ENCODE results near the gene CRACDL.
A peak's percentile ranks its signal among the peaks of the same experiment; 100 is the strongest.

CRACDL gene

DNA sequence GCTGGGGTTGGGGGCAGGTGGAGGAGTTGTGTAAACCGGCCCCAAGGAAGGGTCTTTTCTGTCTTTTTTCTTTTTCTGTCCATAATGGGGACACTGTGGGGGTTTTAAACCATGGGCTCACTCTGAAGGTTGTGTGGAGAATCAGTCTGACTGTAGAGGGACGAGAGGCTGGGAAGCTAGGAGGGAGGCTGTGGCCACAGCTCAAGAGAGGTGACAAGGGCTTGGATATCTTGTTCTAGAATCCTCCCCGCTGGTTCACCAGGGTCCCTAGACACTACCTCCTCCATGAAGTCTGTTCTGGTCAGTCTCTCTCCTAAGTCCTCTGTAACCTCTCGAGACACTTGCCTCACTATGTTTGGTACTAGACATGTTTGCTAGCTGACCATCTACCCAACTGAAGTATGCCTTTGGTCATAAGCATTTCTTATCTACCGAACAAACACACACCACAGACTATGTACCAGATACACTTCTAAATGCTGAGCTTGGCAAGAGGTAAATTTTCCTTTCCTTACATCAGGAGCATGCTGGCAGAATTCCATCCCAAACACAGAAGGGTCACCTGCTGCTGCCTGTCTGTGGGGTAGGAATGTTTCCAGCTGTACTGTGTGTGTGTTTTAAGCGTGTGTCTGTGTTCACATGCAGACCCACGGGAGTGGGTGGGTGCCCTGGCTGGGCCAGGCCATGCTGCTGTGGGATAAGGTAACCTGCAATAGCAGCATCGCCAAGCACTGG is 135.5 kb downstream of the CRACDL start:
- DNase-seq: no peak

DNA sequence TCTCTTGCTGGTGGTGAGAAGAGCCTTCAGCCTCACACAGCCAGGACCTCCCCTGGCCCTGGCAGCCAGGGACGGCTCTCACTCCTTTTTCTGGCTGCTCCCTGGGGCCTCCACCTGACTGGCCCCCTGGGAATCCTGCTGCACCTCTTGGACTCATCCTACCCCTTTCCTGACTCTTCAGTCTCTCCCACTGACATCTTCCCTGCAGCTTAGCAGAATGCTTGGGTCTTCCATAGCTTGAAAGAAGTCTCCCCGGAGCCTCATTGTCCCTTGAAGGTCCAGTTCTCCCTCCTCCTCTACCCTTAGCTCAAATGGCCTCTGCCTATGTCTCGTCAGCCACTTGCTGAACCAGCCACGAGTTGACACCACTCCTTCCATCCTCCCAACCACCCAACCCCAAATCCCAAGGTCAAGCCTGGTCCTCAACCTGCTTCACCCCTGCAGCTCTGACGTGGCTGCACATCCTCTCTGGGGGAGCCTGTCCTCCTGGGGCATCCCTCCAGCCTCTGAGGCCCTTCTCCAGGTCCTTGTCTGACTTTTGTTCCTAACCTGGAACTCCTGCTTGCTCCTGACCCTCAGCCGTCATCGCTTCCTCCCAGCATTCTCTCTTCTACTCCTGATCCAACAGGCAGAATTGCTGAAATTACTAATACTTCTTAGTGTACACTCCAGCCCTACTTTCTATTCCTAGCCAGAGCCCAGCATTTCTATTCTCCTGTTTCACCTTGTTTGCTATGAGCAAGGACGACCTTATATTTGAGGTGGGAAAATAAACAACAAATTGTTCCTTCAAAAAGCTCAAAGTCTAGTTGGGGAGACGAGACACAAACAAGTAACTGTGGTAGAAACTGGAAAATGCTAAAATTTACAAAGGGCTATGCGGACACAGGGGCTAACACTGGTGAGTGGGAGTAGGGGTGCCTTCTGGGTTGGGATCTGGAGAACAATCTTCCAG is 136.4 kb downstream of the CRACDL start:
- DNase-seq: no peak

GRCh38 chr2:98796775-98797544 is 139.1 kb downstream of the CRACDL start:
- no peak for DNase-seq

GRCh38 chr2:98795891-98796676 is 139.9 kb downstream of the CRACDL start:
- no peak for DNase-seq

DNA sequence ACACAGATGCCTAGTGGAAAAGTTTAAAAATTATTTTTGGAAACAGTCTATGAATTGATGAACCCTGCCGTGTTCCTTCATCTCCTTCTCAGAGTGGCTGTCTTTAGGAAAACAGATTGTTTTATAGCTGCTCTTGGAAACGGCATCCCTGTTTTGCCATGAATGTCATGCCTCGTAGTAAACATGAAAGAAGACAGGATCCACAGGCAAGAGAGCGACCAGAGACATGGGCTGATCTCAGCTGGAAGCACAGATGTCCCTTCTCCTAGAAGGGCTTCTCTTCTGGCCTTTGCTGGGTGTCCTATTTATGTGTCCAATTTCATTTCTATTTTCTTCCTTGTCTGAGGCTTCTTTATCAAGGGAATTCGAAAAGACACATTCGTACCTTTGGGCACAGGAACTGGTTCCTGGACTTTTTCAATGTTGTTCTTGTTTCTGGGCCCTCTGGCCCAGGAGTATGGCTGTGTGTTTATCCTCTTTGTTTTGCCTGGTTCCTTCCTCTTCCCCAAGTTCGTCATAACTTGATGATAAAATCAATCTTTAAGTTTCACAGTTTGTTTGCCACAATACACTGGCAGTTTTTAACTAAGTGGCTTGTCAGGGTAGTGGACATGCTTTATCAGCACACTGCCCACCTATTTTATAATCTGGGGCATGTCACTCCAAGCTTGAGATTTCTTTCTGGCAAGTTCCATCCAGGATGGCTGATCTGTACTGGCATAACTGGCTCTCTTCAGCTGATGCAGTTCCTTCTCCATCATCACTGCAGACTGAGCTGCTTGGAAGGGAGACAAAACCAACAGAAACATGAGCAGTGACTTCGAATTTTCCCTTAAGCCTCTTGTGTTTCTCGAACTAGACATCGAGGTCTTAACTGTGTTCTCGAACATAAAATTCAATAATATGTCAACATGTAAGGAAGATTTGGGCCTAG is 141.9 kb downstream of the CRACDL start:
- DNase-seq: no peak

GRCh38 chr2:98793275-98793674 is 142.8 kb downstream of the CRACDL start:
- no peak for DNase-seq

DNA sequence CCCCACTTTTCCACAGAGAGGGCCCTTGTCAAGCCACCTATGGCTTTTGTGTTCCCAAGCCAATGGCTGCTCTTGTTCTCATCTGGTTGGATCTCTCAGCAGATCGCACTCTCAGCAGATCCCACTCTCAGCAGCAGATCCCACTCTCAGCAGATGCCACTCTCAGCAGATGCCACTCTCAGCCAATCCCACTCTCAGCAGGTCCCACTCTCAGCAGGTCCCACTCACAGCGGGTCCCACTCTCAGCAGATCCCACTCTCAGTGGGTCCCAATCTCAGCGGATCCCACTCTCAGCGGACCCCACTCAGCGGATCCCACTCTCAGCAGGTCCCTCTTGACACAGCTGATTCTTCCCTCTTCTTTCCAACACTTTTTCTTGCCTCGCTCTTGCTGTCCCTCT is 145.8 kb downstream of the CRACDL start:
- no peak for DNase-seq

- no peak for DNase-seq
Measured at GRCh38 chr2:98787700-98788099, 148.3 kb downstream of the CRACDL start.

- DNase-seq: no peak
Measured at GRCh38 chr2:98786179-98786578, 149.8 kb downstream of the CRACDL start.

- no peak for DNase-seq
Measured at GRCh38 chr2:98782570-98782969, 153.5 kb downstream of the CRACDL start.

GRCh38 chr2:98781822-98782221 is 154.2 kb downstream of the CRACDL start:
- no peak for DNase-seq

- no peak for DNase-seq
Measured at GRCh38 chr2:98778741-98779483, 157.1 kb downstream of the CRACDL start.

DNA sequence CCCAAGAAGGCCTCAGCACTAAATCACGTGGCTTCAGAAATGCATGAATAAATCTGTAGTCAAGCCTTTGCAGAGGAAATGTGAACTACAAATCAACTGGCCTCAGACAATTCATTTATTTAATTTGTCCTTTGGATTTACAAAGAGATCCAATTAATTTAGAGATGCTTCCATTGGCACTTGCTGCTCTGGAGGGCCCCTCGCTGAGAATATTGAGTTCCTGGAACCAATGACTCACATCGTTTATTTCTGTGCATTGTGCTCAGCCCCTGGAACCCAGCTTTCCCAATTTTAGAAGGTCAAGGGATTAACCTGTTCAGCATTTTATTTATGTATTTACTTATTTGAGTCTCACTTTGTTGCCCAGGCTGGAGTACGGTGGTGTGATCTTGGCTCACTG is 157.9 kb downstream of the CRACDL start:
- no peak for DNase-seq

DNA sequence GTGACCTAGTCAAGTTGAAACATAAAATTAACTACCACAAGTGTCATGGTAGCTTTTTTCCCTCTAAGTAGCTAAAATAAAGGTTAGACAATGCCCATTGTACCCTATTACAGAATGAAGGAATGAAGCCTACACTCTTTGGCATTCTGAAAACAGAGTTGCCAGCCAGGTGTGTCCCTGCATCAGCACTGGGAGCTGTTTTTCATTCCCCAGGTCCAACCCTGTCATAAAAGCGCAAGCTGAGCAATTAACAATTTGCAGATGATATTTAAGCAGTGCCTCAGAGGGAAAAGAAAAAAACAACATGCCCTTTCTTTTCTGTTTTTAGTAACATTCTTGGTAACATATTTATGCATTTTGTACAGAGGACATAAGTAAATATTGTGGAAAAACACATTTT is 158.3 kb downstream of the CRACDL start:
- no peak for DNase-seq

GRCh38 chr2:98777076-98777475 is 158.9 kb downstream of the CRACDL start:
- no peak for DNase-seq

DNA sequence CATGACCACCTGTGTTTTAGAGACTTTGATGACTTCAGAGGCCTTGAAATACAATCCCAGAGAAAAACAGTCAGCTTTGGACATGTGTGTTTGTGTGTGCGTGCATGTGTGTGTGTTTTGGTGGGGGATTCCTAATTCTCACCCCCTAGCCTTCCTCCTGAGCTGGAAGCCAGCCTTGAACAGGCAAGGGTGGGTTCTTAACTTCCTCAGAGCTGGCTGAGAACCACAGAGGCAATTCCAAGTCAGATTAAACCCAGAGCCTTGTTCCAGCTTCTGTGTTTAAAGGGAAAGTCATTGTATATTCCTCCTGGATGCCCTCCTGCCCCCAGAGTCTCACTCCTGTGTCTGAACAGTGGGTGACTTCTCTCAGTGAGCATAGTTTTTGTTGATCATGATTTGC is 159.9 kb downstream of the CRACDL start:
- no peak for DNase-seq

DNA sequence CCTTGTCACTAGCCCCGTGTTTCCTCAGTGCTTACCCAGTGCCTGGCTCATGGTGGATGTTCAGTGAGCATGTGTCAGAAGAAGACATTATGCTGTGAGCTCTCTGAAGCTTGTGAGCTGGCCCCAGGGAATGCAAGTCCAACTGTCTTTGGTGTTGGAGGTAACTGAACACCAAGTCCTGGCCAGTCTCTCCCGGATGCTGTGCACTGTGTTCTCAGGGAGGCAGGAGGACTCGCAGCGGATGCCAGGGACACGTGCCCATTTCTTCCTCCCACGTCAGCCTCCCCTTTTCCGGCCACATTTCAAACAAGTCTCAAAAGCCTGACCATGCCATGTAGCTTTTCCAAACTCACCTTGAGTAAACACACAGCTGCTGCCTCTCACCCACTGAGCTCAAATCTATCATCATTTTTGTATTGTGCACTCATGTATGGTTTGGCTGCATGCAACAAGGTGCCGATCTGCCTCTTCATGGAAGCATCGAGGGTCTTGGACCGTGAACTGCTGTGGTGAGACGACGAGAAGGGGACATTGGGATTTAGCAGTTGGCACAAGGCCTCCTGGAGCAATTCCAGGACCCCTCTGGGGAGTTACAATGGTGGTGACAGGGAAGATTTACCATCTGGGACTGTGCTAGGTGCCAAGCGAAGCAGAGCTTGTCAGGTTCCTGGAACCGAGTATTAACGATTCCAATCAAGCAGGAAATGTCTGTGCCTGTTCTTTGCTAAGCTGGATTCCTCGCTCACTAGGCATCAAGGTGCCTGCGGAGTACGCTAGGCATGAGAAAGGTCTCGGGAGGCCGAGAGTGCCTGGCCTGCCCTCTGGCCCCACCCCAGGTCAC is 160.7 kb downstream of the CRACDL start:
- DNase-seq: peak; percentile 76

GRCh38 chr2:98773907-98774306 is 162.1 kb downstream of the CRACDL start:
- DNase-seq: no peak

DNA sequence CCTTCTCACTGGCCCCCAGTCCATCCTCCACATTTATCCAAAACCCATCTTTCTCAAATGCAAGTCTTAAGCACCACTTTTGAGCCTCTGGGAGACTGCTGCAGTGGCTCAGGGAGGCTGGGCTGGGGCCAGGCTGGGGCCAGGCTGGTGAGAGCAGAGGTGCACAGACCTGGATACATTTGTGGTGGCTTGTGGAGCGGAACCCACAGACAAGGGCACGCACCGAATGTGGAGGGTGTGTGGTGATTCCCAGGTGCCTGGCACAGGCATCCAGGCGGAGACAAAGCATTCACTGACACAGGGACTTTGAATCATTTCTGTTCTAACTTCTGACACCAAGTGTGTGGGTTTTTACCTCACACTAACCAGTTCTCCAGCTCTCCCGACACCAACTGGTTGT is 162.9 kb downstream of the CRACDL start:
- DNase-seq: no peak

DNA sequence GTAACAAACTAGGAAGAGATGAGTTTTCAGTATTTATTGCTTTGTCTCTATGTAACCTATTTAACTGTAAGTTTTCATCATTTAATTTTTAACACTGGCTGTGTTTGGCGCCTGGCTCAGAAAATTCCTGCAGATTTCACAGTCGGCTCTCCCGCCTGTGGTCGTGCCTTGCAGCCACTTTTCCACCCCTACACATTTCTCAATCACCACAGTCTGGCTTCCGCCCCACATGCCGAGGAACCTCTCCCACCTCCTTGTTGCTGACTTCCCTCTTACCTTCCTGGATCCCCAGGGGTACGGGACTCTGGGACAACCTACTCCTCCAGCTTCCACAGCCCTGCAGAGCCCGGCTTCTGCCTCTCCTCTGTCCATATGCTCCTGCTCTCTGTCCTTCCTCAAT is 163.5 kb downstream of the CRACDL start:
- no peak for DNase-seq
